Panc1 (cell line): ENCODE data around the gene PBRM1.

ENCODE experiments used
- POLR2AphosphoS5 ChIP-seq: IDR thresholded peaks from 2 replicates; pipeline ENCODE4 v1.6.1; 2012; ENCODE audit warnings: mild to moderate bottlenecking, low read depth, low read length, moderate library complexity
- REST ChIP-seq, 2 experiments: IDR thresholded peaks; 2 replicates each; pipeline ENCODE4 v1.6.1; 2011 to 2012; ENCODE audit warnings: low read depth in 2 of 2, control low read depth in 1 of 2, low read length in 1 of 2, mild to moderate bottlenecking in 1 of 2, moderate library complexity in 1 of 2; ENCODE audit not compliant: insufficient read depth in 1 of 2
- SIN3A ChIP-seq: IDR thresholded peaks from 2 replicates; pipeline ENCODE4 v1.6.1; 2012; ENCODE audit warnings: low read depth, mild to moderate bottlenecking, low read length, moderate library complexity, borderline replicate concordance; ENCODE audit not compliant: insufficient read depth
- TCF7L2 ChIP-seq: IDR thresholded peaks from 2 replicates; pipeline ENCODE4 v1.6.1; 2011; ENCODE audit warnings: mild to moderate bottlenecking, low read depth, low read length, inconsistent platforms
- TF ChIP-seq, protein P1 (sequence below): fragments of 450-650 bp; IDR thresholded peaks from 2 replicates; pipeline ENCODE4 v1.5.1; 2017; ENCODE audit warnings: mild to moderate bottlenecking

GRCh38 chr3:52512105-52512504 is 173.6 kb downstream of the PBRM1 start:
- TF ChIP-seq, protein P1, sequence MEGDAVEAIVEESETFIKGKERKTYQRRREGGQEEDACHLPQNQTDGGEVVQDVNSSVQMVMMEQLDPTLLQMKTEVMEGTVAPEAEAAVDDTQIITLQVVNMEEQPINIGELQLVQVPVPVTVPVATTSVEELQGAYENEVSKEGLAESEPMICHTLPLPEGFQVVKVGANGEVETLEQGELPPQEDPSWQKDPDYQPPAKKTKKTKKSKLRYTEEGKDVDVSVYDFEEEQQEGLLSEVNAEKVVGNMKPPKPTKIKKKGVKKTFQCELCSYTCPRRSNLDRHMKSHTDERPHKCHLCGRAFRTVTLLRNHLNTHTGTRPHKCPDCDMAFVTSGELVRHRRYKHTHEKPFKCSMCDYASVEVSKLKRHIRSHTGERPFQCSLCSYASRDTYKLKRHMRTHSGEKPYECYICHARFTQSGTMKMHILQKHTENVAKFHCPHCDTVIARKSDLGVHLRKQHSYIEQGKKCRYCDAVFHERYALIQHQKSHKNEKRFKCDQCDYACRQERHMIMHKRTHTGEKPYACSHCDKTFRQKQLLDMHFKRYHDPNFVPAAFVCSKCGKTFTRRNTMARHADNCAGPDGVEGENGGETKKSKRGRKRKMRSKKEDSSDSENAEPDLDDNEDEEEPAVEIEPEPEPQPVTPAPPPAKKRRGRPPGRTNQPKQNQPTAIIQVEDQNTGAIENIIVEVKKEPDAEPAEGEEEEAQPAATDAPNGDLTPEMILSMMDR = no peak
- TF ChIP-seq SIN3A = no peak
- TF ChIP-seq POLR2AphosphoS5 = no peak
- no peak for TF ChIP-seq REST (IDR thresholded peaks at IDR 0.05; ENCODE audit: insufficient read depth in 1 of 2, low read depth in 2 of 2, low read length in 1 of 2)
- no peak for TF ChIP-seq TCF7L2
